H1 (cell line): ENCODE measurements around the gene DHDDS.

Experiments
- BACH1 ChIP-seq: IDR thresholded peaks from 2 replicates; pipeline ENCODE4 v1.6.1; 2012; ENCODE audit warnings: low read length, improper control_type of control experiment
- EP300 ChIP-seq, 2 experiments: IDR thresholded peaks; 1 replicate in 1 of 2; 2 replicates in 1 of 2; pipeline ENCODE4 v1.6.1; 2011 to 2012; ENCODE audit warnings: low read depth in 2 of 2, low read length in 2 of 2, mild to moderate bottlenecking in 2 of 2, borderline replicate concordance in 1 of 2, inconsistent platforms in 1 of 2, moderate library complexity in 1 of 2
- POLR2AphosphoS5 ChIP-seq: IDR thresholded peaks from 2 replicates; pipeline ENCODE4 v1.6.1; 2011; ENCODE audit warnings: low read depth, low read length
- SP1 ChIP-seq: IDR thresholded peaks from 2 replicates; pipeline ENCODE4 v1.6.1; 2011; ENCODE audit warnings: low read depth, low read length
- TAF1 ChIP-seq: IDR thresholded peaks from 2 replicates; pipeline ENCODE4 v1.6.1; 2011; ENCODE audit warnings: mild to moderate bottlenecking, low read depth, low read length
- ZNF274 ChIP-seq: IDR thresholded peaks from 2 replicates; pipeline ENCODE4 v1.7.0; 2012; ENCODE audit warnings: low read length, borderline replicate concordance; ENCODE audit errors: extremely low read depth

GRCh38 chr1:26471498-26472319, 39.6 kb downstream of the DHDDS start:
- TF ChIP-seq SP1, result no peak
- no peak for TF ChIP-seq TAF1
- no peak for TF ChIP-seq EP300 (IDR thresholded peaks at IDR 0.05; ENCODE audit: borderline replicate concordance in 1 of 2, low read depth in 2 of 2, low read length in 2 of 2)
- peak; percentile 32; the same call in 1 of the 2 replicates for TF ChIP-seq BACH1
- TF ChIP-seq ZNF274, result no peak
- peak; percentile 47; the same call in 1 of the 2 replicates for TF ChIP-seq POLR2AphosphoS5
